Colon (tissue), 2 donors: Measurements from ENCODE around the gene UBTF.

ENCODE experiments used
- FAIRE-seq: peaks from 2 replicates; lab custom pipeline; 2012; peaks lifted over from hg19 to GRCh38; lab: Jason Lieb, UNC
- donor health status: control.
- donor health status: control.

Gene UBTF

DNA sequence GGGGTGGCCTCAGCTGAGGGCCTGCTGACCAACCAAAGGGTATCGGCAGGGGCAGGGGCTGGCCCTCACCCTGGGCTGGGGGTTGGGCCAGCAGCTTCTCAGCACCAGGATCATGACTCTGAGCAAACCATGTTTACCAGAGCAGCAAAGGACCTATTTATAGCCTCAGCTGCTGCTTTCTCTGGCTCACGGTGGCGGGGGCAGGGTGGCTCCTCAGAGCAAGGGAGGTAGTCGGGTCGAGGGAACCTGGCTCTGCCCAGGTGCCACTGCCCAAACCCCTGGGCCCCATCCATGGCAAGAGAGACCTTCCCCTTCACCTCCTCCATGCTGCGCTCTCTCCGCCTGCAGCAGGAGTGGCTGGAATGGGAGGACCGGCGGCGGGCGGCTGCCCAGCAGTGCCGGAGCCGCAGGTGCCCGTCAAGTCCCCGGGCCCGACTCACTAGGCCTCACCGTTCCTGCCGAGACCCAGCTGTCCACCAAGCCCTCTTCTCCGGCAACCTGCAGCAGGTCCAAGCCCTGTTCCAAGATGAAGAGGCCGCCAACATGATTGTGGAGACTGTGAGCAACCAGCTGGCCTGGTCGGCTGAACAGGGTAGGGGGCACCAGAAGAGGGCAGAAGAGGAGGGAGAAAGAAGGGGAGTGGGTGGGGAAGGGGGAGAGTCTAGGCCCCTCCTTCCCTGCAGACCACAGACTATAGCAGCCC lies 48.8 kb downstream of the UBTF start, which contains the start of gene ASB16:
ASB16 (plus strand) TSS at position 206 of the 703 bp plus-strand sequence; CDS start at position 292, 86 bp downstream.
- FAIRE-seq: no peak

- FAIRE-seq: no peak
Measured at GRCh38 chr17:44170135-44170498, 49.4 kb downstream of the UBTF start.

DNA sequence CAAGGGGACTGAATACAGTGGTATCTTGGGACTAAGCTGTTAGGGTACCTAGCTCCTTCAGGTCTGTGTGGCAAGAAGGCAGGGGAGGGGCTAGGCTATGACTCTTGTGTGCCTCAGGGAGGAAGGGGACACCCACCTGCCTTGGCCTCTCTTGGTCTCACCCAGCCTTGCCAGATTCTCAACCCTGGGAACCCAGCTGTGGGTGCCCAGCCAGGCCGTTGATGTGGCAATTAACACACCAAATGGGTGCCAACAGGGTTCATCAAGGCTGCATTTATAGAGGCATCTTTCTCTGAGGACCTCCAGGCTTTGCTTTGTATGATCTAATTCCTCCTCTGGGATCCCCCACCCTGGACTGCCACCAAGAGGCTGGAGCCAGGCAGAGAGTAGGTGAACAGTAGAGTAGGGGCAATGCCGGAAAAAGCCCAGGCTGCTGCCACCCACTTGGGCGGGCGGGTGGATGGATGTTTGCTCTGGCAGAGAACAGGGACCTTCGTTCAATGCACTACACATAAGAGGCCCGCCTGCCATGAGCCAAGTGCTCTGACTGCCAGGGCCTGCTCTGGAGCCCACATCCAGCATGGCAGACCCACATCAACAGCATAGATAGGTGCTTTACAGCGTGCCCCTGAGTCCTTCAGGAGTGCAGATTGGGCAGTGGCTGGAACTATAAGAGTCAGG lies 52.2 kb downstream of the UBTF start:
- FAIRE-seq: no peak

- FAIRE-seq: no peak
Measured at GRCh38 chr17:44164476-44164875, 55.0 kb downstream of the UBTF start.

GRCh38 chr17:44159519-44160210 lies 59.8 kb downstream of the UBTF start:
- FAIRE-seq: no peak

DNA sequence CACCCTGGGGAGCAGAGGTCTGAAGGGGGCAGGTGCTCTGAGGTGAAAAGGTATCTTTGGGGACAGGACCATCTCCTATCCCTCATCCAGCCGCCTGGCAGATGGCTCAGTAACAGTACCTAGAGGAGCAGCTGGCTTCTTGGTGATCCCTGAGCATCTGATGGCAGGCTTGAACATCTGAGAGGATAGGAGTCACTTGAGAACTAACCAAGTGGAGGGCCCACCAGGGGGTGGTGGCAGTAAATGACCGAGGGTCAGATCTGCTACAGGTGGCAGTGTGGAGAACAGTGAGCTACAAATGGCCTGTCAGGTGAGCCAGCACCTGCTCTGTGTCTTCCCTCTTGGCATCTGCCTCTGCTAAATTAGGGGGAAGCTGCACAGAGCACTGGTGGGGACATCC lies 64.0 kb downstream of the UBTF start:
- no peak for FAIRE-seq
